HepG2 (cell line): ENCODE results near the gene CCS. TPM values are rescaled to one million over a fixed set of nuclear protein-coding genes. Genes with fewer than 3 reads are reported as not detected.

Experiments
- AHR ChIP-seq: IDR thresholded peaks from 2 replicates; pipeline ENCODE4 v1.6.1; 2018; ENCODE audit warnings: missing genetic modification reagents, missing compliant biosample characterization
- BRD4 ChIP-seq: sonication (generic); formaldehyde crosslinking; IDR thresholded peaks from 2 replicates; pipeline ENCODE4 v1.4.0; 2020; ENCODE audit warnings: missing genetic modification reagents
- FOXK2 ChIP-seq: fragments of 450-650 bp; IDR thresholded peaks from 2 replicates; pipeline ENCODE4 v1.6.1; 2016
- GTF3A ChIP-seq: sonication (generic); formaldehyde crosslinking; conservative IDR thresholded peaks from 2 replicates; pipeline ENCODE4 v1.4.0; 2020; ENCODE audit warnings: mild to moderate bottlenecking, missing genetic modification reagents
- HDAC2 ChIP-seq: sonication (generic); formaldehyde crosslinking; IDR thresholded peaks from 2 replicates; pipeline ENCODE4 v1.4.0; 2020; ENCODE audit warnings: missing genetic modification reagents
- JARID2 ChIP-seq: sonication (generic); formaldehyde crosslinking; IDR thresholded peaks from 2 replicates; pipeline ENCODE4 v1.8.1; 2023; ENCODE audit warnings: missing genetic modification reagents, inconsistent platforms; ENCODE audit not compliant: insufficient replicate concordance
- MIER2 ChIP-seq: IDR thresholded peaks from 2 replicates; pipeline ENCODE4 v1.6.1; 2016; ENCODE audit warnings: missing biosample characterization, missing genetic modification reagents
- NFKB2 ChIP-seq: sonication (generic); formaldehyde crosslinking; IDR thresholded peaks from 2 replicates; pipeline ENCODE4 v1.4.0; 2020; ENCODE audit warnings: missing genetic modification reagents, borderline replicate concordance
- SIN3A ChIP-seq: IDR thresholded peaks from 2 replicates; pipeline ENCODE4 v1.6.1; 2011; ENCODE audit warnings: low read depth, mild to moderate bottlenecking, control low read depth, low read length, borderline replicate concordance
- TBX2 ChIP-seq: sonication (generic); formaldehyde crosslinking; IDR thresholded peaks from 2 replicates; pipeline ENCODE4 v1.5.0; 2020; ENCODE audit warnings: missing genetic modification reagents, mild to moderate bottlenecking, borderline replicate concordance
- TEAD2 ChIP-seq: sonication (generic); formaldehyde crosslinking; IDR thresholded peaks from 2 replicates; pipeline ENCODE4 v1.9.0; 2021; ENCODE audit warnings: missing genetic modification reagents
- TMF1 ChIP-seq: sonication (generic); formaldehyde crosslinking; IDR thresholded peaks from 2 replicates; pipeline ENCODE4 v1.8.1; 2022; ENCODE audit warnings: low read depth, missing genetic modification reagents
- ZBTB44 ChIP-seq: sonication (generic); formaldehyde crosslinking; IDR thresholded peaks from 2 replicates; pipeline ENCODE4 v1.4.0; 2020; ENCODE audit warnings: missing genetic modification reagents
- ZC3H4 ChIP-seq: sonication (generic); formaldehyde crosslinking; IDR thresholded peaks from 2 replicates; pipeline ENCODE4 v1.4.0; 2020; ENCODE audit warnings: missing genetic modification reagents, borderline replicate concordance
- ZNF101 ChIP-seq: sonication (generic); formaldehyde crosslinking; IDR thresholded peaks from 2 replicates; pipeline ENCODE4 v1.4.0; 2020; ENCODE audit warnings: mild to moderate bottlenecking, low read depth, missing genetic modification reagents, borderline replicate concordance
- ZNF296 ChIP-seq: sonication (generic); formaldehyde crosslinking; conservative IDR thresholded peaks from 2 replicates; pipeline ENCODE4 v1.5.0; 2020; ENCODE audit warnings: mild to moderate bottlenecking, missing genetic modification reagents
- ZNF609 ChIP-seq: sonication (generic); formaldehyde crosslinking; IDR thresholded peaks from 2 replicates; pipeline ENCODE4 v1.4.0; 2020; ENCODE audit warnings: mild to moderate bottlenecking, missing genetic modification reagents, borderline replicate concordance
- ZNF777 ChIP-seq: sonication (generic); formaldehyde crosslinking; IDR thresholded peaks from 2 replicates; pipeline ENCODE4 v1.4.0; 2020; ENCODE audit warnings: missing genetic modification reagents
- polyA plus RNA-seq, 8 experiments: library from polyadenylated mRNA; depleted of rRNA in 3 of 8; stranded (reverse) in 7 of 8; unstranded in 1 of 8; fragments of >200 nt; fragmentation: Illumina TruSeq in 4 of 8; extraction: Trizol in 4 of 8; gene quantifications; 2 replicates each; pipeline versions ENCODE4 v1.2.1 to v1.2.3, GENCODE V29; 2011 to 2016; ENCODE audit warnings: low read depth in 4 of 8, missing spikeins in 1 of 8, mixed read lengths in 1 of 8; ENCODE audit not compliant: insufficient read depth in 1 of 8
- total RNA-seq, 5 experiments: library from RNA; depleted of rRNA; stranded (reverse); fragments of >200 nt; fragmentation: Illumina TruSeq; extraction: Trizol; gene quantifications; 2 replicates each; pipeline ENCODE4 v1.2.3, GENCODE V29; 2016; ENCODE audit warnings: low read depth in 1 of 5
- TF ChIP-seq, protein P1 (sequence below): sonication (generic); formaldehyde crosslinking; IDR thresholded peaks from 2 replicates; pipeline ENCODE4 v1.9.0; 2022; ENCODE audit warnings: low read depth, missing genetic modification reagents
- TF ChIP-seq, protein P2 (sequence below): sonication (generic); formaldehyde crosslinking; IDR thresholded peaks from 2 replicates; pipeline ENCODE4 v1.4.0; 2020; ENCODE audit warnings: mild to moderate bottlenecking, missing genetic modification reagents

Gene CCS
- total and polyA plus RNA-seq, 2 of the 13 experiments (the other 11 are each of a cell fraction or from before 2014, with no cell fraction given) = 25.4 to 44.6 TPM

- TF ChIP-seq GTF3A (CRISPR knock-in tag) (peak; percentile 91), TMF1 (CRISPR knock-in tag) (peak; percentile 89; the same call in 1 of the 2 replicates), MIER2 (CRISPR knock-in tag) (no peak), BRD4 (CRISPR knock-in tag) (peak; percentile 67), FOXK2 (peak; percentile 25; the same call in 1 of the 2 replicates), ZNF609 (peak; percentile 63; the same call in 1 of the 2 replicates), ZBTB44 (CRISPR knock-in tag) (no peak; the same call in 1 of the 2 replicates), JARID2 (CRISPR knock-in tag) (peak; percentile 2), ZNF777 (CRISPR knock-in tag) (peak; percentile 79; the same call in 1 of the 2 replicates), ZNF296 (0 out of 2 replicates have a peak, but pooled peaks have one; percentile 9), TBX2 (CRISPR knock-in tag) (peak; percentile 25; the same call in 1 of the 2 replicates), HDAC2 (CRISPR knock-in tag) (0 out of 2 replicates have a peak, but pooled peaks have one; percentile 33), NFKB2 (CRISPR knock-in tag) (peak; percentile 58; the same call in 1 of the 2 replicates), TEAD2 (CRISPR knock-in tag) (peak; percentile 82), ZC3H4 (CRISPR knock-in tag) (no peak; the same call in 1 of the 2 replicates), AHR (CRISPR knock-in tag) (0 out of 2 replicates have a peak, but pooled peaks have one; percentile 40), SIN3A (peak; percentile 80; the same call in 1 of the 2 replicates), ZNF101 (CRISPR knock-in tag) (peak; percentile 59; the same call in 1 of the 2 replicates)
- TF ChIP-seq, protein P1, sequence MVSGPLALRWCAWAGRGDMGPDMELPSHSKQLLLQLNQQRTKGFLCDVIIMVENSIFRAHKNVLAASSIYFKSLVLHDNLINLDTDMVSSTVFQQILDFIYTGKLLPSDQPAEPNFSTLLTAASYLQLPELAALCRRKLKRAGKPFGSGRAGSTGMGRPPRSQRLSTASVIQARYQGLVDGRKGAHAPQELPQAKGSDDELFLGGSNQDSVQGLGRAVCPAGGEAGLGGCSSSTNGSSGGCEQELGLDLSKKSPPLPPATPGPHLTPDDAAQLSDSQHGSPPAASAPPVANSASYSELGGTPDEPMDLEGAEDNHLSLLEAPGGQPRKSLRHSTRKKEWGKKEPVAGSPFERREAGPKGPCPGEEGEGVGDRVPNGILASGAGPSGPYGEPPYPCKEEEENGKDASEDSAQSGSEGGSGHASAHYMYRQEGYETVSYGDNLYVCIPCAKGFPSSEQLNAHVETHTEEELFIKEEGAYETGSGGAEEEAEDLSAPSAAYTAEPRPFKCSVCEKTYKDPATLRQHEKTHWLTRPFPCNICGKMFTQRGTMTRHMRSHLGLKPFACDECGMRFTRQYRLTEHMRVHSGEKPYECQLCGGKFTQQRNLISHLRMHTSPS = 0 out of 2 replicates have a peak, but pooled peaks have one; percentile 8
- TF ChIP-seq, protein P2, sequence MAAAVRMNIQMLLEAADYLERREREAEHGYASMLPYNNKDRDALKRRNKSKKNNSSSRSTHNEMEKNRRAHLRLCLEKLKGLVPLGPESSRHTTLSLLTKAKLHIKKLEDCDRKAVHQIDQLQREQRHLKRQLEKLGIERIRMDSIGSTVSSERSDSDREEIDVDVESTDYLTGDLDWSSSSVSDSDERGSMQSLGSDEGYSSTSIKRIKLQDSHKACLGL (CRISPR knock-in tag) = peak; percentile 71; the same call in 1 of the 2 replicates
Observed at GRCh38 chr11:66616379-66617154, 23.6 kb downstream of the CCS start, which contains the start of gene RBM14 (continued).
